Measurements from ENCODE around the gene RBBP6.

DNA sequence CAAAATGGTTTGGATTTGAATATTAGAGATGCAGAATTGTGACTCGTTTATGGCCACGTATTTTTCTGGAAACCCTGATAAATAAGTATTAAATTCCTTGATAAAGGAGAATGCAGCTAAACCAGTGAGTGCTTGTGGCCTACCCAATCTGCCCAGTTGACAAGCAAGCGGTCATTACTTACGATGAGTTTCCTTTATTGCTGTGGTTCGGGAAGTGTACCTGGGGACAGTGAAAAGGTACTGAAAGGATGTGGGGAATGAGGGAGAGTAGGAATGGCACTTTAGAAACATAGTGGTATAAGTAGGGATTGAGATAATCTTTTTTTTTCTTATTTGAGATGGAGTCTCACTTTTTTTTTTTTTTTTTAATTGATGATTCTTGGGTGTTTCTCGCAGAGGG is 33.8 kb downstream of the RBBP6 start:
- TF ChIP-seq, protein P1, sequence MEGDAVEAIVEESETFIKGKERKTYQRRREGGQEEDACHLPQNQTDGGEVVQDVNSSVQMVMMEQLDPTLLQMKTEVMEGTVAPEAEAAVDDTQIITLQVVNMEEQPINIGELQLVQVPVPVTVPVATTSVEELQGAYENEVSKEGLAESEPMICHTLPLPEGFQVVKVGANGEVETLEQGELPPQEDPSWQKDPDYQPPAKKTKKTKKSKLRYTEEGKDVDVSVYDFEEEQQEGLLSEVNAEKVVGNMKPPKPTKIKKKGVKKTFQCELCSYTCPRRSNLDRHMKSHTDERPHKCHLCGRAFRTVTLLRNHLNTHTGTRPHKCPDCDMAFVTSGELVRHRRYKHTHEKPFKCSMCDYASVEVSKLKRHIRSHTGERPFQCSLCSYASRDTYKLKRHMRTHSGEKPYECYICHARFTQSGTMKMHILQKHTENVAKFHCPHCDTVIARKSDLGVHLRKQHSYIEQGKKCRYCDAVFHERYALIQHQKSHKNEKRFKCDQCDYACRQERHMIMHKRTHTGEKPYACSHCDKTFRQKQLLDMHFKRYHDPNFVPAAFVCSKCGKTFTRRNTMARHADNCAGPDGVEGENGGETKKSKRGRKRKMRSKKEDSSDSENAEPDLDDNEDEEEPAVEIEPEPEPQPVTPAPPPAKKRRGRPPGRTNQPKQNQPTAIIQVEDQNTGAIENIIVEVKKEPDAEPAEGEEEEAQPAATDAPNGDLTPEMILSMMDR (IDR thresholded peaks at IDR 0.05): no peak
- no peak for TF ChIP-seq POLR2A (IDR thresholded peaks at IDR 0.05)

All from prostate gland (tissue), 2 donors.